ENCODE results near the gene MXRA8.

- TF ChIP-seq, protein P1, sequence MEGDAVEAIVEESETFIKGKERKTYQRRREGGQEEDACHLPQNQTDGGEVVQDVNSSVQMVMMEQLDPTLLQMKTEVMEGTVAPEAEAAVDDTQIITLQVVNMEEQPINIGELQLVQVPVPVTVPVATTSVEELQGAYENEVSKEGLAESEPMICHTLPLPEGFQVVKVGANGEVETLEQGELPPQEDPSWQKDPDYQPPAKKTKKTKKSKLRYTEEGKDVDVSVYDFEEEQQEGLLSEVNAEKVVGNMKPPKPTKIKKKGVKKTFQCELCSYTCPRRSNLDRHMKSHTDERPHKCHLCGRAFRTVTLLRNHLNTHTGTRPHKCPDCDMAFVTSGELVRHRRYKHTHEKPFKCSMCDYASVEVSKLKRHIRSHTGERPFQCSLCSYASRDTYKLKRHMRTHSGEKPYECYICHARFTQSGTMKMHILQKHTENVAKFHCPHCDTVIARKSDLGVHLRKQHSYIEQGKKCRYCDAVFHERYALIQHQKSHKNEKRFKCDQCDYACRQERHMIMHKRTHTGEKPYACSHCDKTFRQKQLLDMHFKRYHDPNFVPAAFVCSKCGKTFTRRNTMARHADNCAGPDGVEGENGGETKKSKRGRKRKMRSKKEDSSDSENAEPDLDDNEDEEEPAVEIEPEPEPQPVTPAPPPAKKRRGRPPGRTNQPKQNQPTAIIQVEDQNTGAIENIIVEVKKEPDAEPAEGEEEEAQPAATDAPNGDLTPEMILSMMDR (IDR thresholded peaks at IDR 0.05) = no peak
- TF ChIP-seq POLR2A (IDR thresholded peaks at IDR 0.05) = no peak
- TF ChIP-seq EP300 (IDR thresholded peaks at IDR 0.05) = no peak
Measured at GRCh38 chr1:1310476-1311053, 47.8 kb downstream of the MXRA8 start.
